HCT116 (cell line): Measurements from ENCODE around the gene THSD4. TPM values are rescaled to one million over a fixed set of nuclear protein-coding genes. Genes with fewer than 3 reads are reported as not detected.

Experiments
- ATAC-seq: fragments of 200-7000 bp; cut with Tn5 transposase; 2 replicates; pipeline ENCODE4 v1.9.1; 2020; ENCODE audit warnings: mild to moderate bottlenecking, moderate library complexity
- BruUV-seq: library from RNA; stranded (reverse); fragments of 400-500 nt; replicated peaks from 2 replicates; lab custom pipeline; 2021; lab: Mats Ljungman, UMichigan
- CTCF ChIA-PET: fragments of 300-600 bp; sonication (Branson Sonifier 250); formaldehyde crosslinking; loops from one replicate; lab custom pipeline; 2021; ENCODE audit warnings: antibody characterized with exemption; lab: Charles Lee
- POLR2A ChIA-PET: fragments of 300-600, 350-600 bp; sonication (Branson Sonifier 250); formaldehyde crosslinking; loops from one replicate; lab custom pipeline; 2021; ENCODE audit warnings: antibody characterized with exemption; lab: Charles Lee
- RAD21 ChIA-PET, 2 experiments: fragments of 300-600 bp; sonication (Branson Sonifier 250); formaldehyde crosslinking; loops; one replicate each; lab custom pipeline; 2023; ENCODE audit warnings: low total read pairs in 2 of 2; ENCODE audit not compliant: uncharacterized antibody in 2 of 2, unreplicated experiment in 2 of 2, low non-redundant PET in 1 of 2; lab: Charles Lee
- DNase-seq: peaks from one replicate; pipeline ENCODE4 v3.0.0-alpha.2; 2010; ENCODE audit warnings: low read depth, low spot score
- H2AFZ ChIP-seq: fragments of 200-600 bp; shearing (Covaris generic), sonication (generic); 2 replicates; pipeline ENCODE4 v1.6.1; 2017; ENCODE audit warnings: low read depth, mixed run types, mixed read lengths, antibody characterized with exemption, low read length; ENCODE audit not compliant: poor library complexity, severe bottlenecking
- H3K27ac ChIP-seq: 2 replicates; pipeline ENCODE4 v1.5.1; 2012; ENCODE audit warnings: low read depth, low read length
- H3K27me3 ChIP-seq: fragments of 200-600 bp; sonication (generic); 2 replicates; pipeline ENCODE4 v1.6.1; 2016; ENCODE audit warnings: mixed run types, low read length, mixed read lengths; ENCODE audit not compliant: insufficient read depth
- H3K36me3 ChIP-seq, 2 experiments: fragments of 200-500 bp in 1 of 2; fragments of 200-600 bp in 1 of 2; sonication (Bioruptor generic) in 1 of 2; sonication (generic) in 1 of 2; 2 replicates each; pipeline versions ENCODE4 v1.5.1 to v1.6.1; 2014 to 2016; ENCODE audit warnings: low read length in 2 of 2, inconsistent platforms in 1 of 2, mixed read lengths in 1 of 2, mixed run types in 1 of 2; ENCODE audit not compliant: insufficient read depth in 2 of 2, control insufficient read depth in 1 of 2
- H3K4me1 ChIP-seq, 2 experiments: fragments of 200-600 bp in 1 of 2; sonication (generic) in 1 of 2; 2 replicates each; pipeline versions ENCODE4 v1.5.1 to v1.6.1; 2012 to 2017; ENCODE audit warnings: low read length in 2 of 2, inconsistent platforms in 1 of 2, mild to moderate bottlenecking in 1 of 2, mixed read lengths in 1 of 2, mixed run types in 1 of 2, moderate library complexity in 1 of 2; ENCODE audit not compliant: insufficient read depth in 2 of 2, control insufficient read depth in 1 of 2
- H3K4me2 ChIP-seq: fragments of 200-600 bp; sonication (generic); 2 replicates; pipeline ENCODE4 v1.6.1; 2017; ENCODE audit warnings: mixed run types, low read length, mixed read lengths
- H3K4me3 ChIP-seq, 2 experiments: fragments of 200-600 bp in 1 of 2; sonication (generic) in 1 of 2; replicated peaks in 1 of 2; 2 replicates each; pipeline ENCODE4 v1.5.1; 2011 to 2016; ENCODE audit warnings: low read length in 2 of 2, control low read depth in 1 of 2, low read depth in 1 of 2, mild to moderate bottlenecking in 1 of 2, mixed read lengths in 1 of 2, mixed run types in 1 of 2
- H3K79me2 ChIP-seq: fragments of 200-600 bp; sonication (generic); 2 replicates; pipeline ENCODE4 v1.6.1; 2017; ENCODE audit warnings: mild to moderate bottlenecking, mixed run types, low read length, moderate library complexity, mixed read lengths; ENCODE audit not compliant: insufficient read depth
- H3K9ac ChIP-seq: fragments of 200-600 bp; sonication (generic); 2 replicates; pipeline ENCODE4 v1.6.1; 2016; ENCODE audit warnings: low read length, mixed read lengths
- H3K9me2 ChIP-seq: fragments of 200-600 bp; sonication (generic), shearing (Covaris generic); 2 replicates; pipeline ENCODE4 v1.6.1; 2017; ENCODE audit warnings: mixed run types, mild to moderate bottlenecking, moderate library complexity; ENCODE audit not compliant: insufficient read depth
- H3K9me3 ChIP-seq, 2 experiments: fragments of 200-500 bp in 1 of 2; fragments of 200-600 bp in 1 of 2; sonication (Bioruptor generic) in 1 of 2; sonication (generic) in 1 of 2; 2 replicates each; pipeline ENCODE4 v1.6.1; 2014 to 2017; ENCODE audit warnings: low read length in 2 of 2, mixed read lengths in 2 of 2, inconsistent platforms in 1 of 2, low read depth in 1 of 2, mild to moderate bottlenecking in 1 of 2, mixed run types in 1 of 2, moderate library complexity in 1 of 2; ENCODE audit not compliant: control insufficient read depth in 1 of 2, insufficient read depth in 1 of 2
- H4K20me1 ChIP-seq: fragments of 200-600 bp; sonication (generic), shearing (Covaris generic); 2 replicates; pipeline ENCODE4 v1.6.1; 2017; ENCODE audit warnings: mixed run types, mild to moderate bottlenecking, moderate library complexity; ENCODE audit not compliant: insufficient read depth
- ELF1 ChIP-seq: IDR thresholded peaks from 2 replicates; pipeline ENCODE4 v1.6.1; 2012; ENCODE audit warnings: low read depth, borderline replicate concordance
- REST ChIP-seq: IDR thresholded peaks from 2 replicates; pipeline ENCODE4 v1.6.1; 2012; ENCODE audit warnings: low read depth
- SIN3A ChIP-seq: IDR thresholded peaks from 2 replicates; pipeline ENCODE4 v1.6.1; 2012; ENCODE audit warnings: low read depth
- intact Hi-C: fragments of 100-400 bp; cut with micrococcal nuclease; formaldehyde crosslinking; loops from 2 replicates; pipeline ENCODE4 v1.10.0; 2022
- total RNA-seq: library from RNA; stranded (reverse); gene quantifications from one replicate; pipeline ENCODE4 v1.2.1, GENCODE V29; 2021; ENCODE audit not compliant: unreplicated experiment

Gene THSD4
- total RNA-seq, 1 experiment from 2014 or later = 30.5 TPM

GRCh38 chr15:71748293-71748718 lies 633.0 kb downstream of the THSD4 start (continued):
- TF ChIP-seq SIN3A = no peak
- TF ChIP-seq ELF1 = no peak

- Histone ChIP-seq H3K4me1 (peaks cover 40 to 53% of the 10 kb centered on the region in 2 experiments), H3K4me2 (peak overlapping the region; percentile 74; the same call in 1 of the 2 replicates), H3K4me3 (no peak overlapping the region), H2AFZ (no peak overlapping the region), H3K9me3 (no peaks in the 10 kb centered on the region), H3K27ac (no peak overlapping the region), H4K20me1 (no peaks in the 10 kb centered on the region), H3K36me3 (no peaks in the 10 kb centered on the region), H3K9me2 (no peaks in the 10 kb centered on the region), H3K79me2 (no peaks in the 10 kb centered on the region), H3K9ac (no peak overlapping the region), H3K27me3 (no peaks in the 10 kb centered on the region)
- ChIA-PET POLR2A (no interaction called here), RAD21 (no interaction called here), CTCF (no interaction called here)
- DNase-seq (no peak), ATAC-seq (no peak)
- TF ChIP-seq REST = no peak
- no TSS peak for BruUV-seq
- intact Hi-C loops = loop anchor here (5.0 kb wide), 2 partner anchors 302 to 452 kb away; no protein-coding TSS in a partner anchor
Measured at GRCh38 chr15:71749500-71749899, 634.2 kb downstream of the THSD4 start.
